ENCODE data around the gene SCARB1.

Gene SCARB1

DNA sequence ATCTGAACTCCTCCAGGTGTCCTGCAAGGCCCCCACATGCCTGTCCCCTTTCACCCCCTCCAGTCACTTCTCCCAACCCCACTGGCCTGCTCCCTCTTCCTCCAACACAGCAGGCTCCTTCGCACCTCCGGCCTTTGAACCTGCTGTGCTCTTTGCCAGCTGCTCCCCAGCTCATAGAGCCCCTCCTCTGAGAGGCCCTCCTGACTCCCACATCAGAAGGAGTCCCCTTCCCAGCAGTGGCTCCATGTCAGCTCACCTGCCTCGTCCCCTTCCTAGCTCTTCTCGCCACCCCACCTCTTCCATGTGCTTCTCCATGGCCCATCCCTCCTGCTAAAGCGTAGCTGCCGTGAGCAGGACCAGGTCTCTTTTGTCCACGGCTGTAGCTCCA, 22.1 kb downstream of the SCARB1 start:
- no peak for DNase-seq

DNA sequence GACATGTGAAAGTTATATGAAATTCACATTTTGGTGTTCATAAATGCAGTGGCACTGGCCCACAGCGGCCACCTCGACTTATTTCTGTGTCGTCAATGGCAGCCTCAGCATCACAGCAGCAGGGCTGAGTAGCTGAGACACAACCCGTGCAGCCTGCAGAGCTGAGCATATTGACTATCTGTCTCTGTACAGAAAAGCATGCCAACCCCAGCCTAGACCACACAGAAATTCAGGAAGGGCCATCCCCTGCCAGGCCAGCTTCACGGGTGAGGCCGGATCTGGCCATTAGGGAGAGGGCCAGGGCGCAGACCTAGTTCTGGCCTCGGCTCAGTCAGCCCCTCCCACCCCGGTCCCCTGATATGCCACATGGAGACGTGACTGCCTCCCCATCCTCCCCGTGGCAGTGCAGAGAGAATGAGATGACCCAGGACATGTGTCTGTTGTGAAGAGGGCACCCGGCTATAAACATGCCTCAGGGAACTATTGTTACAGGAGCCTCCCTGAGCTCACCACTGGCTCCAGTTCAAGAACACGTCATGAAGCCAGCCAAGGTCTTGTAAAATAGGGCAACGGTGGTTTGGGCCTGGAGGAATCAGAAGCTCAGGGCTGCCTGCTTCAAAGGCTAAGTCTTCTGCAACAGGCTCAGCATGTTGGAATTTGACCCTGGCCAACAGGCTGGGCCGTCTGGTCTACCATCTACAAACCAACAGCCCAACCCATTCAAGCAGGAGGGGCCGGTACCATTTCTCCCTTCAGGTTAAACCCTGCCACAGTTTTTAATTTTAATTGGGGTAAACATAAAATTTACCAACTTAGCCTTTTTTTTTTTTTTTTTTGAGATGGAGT, 25.5 kb downstream of the SCARB1 start:
- no peak for DNase-seq

DNA sequence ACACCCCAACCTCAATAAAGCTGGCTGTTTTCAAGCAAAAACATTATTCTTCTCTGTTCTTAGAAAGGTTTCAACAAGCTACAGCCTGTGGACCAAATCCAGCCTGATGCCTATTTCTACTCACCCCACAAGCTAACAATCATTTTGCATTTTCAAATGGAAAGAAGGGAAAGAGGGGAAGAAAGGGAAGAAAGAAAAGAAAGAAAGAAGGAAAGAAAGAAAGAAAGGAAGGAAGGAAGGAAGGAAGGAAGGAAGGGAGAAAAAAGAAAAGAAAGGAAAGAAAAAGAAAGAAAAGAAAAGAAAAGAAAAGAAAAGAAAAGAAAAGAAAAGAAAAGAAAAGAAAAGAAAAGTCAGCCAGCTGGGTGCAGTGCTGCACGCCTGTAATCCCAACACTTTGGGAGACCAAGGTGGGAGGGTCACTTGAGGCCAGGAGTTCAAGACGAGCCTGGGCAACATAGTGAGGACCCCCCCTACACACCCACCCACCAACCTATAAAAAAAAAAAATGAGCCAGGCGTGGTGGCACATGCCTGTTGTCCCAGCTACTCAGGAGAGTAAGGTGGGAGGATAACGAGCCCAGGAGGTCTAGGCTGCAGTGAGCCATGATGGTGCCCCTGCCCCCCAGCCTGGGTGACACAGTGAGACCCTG, 26.3 kb downstream of the SCARB1 start:
- no peak for DNase-seq

GRCh38 chr12:124836759-124837158, 26.9 kb downstream of the SCARB1 start:
- no peak for DNase-seq

DNA sequence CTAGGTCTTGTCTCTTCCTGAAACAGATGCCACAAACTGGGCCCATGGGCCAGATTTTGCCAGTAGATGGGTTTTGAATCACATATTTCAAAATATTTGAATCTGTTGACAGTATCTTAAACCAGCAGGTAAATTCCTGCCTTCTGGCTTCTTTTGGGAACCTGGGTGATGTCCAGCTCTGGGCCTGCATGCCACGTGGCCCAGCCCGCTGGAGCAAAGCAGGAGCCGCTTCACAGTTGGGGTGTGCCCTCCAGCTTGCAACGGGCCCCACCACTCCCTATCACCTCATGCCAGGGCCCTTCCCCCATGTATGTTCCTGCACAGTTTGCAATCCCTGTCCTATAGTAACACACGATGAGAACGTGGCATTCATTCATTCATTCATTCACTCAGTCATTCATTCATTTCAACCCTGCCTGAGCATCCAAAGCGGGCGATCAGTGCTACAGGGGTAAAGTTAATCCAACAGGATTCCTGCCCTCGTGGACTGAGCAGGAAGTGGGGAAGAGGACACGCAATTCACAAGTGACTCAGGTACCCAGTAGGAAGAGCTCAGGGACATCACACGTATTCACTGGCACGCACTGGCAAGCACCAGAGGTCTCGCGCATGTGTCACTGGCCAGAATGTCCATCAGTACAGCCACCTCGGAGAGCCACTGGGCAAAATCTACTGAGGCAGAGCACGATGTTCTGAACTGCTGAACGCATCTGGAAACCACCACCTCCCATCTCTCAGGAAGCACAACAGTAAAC, 27.8 kb downstream of the SCARB1 start:
- no peak for DNase-seq

- DNase-seq: no peak
Observed at GRCh38 chr12:124834822-124835221, 28.8 kb downstream of the SCARB1 start.

DNA sequence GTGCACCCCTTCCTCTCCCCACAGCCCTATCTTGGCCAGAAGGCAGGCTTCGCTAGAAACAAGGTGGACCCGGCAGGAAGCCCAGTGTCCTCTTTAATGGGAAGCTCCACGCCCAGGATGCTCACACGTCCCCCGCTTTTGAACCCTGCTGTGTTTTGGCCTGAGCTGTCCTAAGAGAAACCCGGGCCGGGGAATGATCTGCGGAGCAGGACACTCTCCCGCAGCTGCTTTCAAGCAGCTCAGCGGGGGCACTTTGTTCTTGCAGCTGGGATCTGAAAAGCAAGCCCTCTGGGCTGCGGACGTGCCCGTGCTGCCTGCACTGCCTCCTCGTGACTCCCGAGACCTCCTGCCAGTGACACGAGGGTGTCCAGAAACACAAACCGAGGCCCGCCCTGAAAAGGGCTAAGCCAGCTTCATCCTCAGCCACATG, 30.0 kb downstream of the SCARB1 start:
- DNase-seq: no peak

- no peak for DNase-seq
Observed at GRCh38 chr12:124832856-124833255, 30.8 kb downstream of the SCARB1 start.

DNA sequence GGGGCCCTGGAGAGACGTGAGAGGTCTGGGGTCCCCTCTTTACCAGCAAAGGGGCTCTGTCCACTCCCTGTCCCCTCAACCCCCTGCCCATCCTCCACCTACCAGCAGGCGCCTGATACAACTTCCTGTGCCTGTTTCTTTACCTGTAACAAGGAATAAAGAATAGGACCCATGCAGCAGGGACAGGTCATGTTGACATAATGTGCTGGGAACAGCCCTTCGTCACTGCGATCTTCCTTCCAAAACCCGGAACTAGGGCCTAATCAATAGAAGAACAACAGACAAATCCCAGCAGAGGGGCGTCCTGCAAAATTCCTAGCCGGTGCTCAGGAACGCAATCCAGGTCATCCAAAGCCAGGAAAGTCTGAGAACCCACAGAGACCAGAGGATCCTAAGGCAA, 32.1 kb downstream of the SCARB1 start:
- DNase-seq: no peak

- no peak for DNase-seq
Observed at GRCh38 chr12:124830306-124830705, 33.4 kb downstream of the SCARB1 start.

- no peak for DNase-seq
Observed at GRCh38 chr12:124829708-124830304, 33.9 kb downstream of the SCARB1 start.

DNA sequence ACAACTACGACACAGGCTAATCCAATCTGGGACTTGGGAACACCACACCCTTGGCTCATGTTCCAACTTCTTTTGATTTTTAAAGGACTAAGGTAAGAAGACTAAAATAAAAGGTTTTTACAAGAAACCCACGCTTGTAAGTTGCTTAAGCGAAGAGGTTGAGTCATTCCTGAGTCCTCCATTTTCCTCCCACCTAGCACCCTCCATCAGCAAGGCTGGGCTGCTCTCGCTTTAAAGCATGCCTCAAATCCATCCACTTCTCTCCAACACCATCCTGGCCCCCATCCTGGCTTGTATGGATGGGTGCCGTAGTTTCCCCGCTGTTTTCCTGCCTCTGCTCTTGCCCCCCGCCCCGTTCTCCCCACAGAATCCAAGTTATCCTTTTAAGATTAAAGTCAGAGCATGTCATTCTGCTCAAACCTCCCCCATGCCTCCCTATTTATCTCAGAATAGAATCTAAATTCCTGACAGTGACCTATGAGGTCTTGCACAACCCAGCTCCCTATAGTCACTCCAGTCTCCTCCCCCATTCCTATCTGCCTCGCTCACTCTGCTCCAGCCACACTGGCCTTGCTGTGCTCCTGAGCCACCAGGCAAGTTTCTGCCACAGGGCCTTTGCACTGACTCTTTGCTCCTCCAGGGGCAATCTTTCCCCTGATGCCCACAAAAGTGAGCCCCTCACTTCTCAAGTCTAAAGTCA, 34.5 kb downstream of the SCARB1 start:
- no peak for DNase-seq

DNA sequence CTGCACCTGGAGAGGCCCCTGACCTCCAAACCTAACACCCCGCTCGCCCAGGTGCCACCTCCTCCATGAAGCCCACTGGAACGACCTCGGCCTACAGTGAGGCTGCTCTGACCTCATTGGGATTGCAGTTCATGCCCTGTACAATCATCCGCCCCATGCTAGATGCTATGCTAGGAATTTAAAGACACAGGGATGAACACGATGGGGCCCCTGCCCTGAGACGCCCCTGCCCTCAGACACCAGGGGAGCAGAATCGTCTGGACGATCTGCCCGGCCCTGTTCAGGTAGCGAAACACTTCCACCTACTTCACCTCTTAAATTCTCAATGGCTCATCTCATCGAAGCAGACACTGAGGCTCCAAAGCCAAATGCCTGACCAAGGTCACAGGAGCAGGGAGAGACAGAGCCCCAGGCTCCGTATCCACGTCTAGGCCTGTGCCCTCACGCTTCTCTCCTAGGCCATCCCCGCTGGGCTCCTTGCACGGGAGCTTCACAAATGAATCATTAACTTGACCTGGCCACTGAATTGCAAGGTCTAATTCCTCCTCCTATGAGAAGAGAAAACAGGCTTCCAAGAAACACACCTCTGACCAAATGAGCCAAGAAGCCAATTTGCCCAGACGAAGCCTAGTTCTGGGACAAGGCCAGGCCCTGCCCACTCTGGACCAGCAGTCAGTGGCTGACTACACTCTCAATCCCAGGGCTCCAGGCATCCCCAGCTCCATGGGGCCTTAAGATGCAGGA, 35.2 kb downstream of the SCARB1 start:
- no peak for DNase-seq

DNA sequence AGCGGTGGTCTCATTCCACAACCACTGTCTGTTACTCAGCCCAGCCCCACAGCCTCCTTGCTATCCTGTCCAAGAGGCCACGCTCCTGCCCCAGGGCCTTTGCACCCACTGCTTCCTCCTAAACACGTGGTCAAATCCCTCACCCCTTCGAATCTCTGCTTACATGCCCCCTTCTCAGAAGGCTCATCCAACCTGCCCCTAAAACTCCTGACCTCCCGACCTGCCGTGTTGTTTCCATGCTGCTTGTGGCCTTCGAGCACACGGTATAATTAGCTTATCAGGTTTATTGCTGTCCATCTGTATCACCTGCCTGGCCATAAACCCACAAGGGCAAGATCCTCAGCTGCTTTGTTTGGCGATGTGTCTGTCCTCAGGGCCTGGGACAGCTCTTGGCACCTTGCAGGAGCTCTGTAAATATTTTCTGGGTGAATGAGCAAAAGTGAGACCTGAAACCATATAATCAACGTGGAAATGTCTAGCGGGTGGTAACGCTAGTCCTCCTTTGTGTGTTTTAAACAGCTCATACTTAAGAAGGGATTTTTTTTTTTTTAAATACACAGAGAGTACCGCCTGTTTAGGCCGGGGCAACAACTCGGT, 36.0 kb downstream of the SCARB1 start:
- DNase-seq: no peak

DNA sequence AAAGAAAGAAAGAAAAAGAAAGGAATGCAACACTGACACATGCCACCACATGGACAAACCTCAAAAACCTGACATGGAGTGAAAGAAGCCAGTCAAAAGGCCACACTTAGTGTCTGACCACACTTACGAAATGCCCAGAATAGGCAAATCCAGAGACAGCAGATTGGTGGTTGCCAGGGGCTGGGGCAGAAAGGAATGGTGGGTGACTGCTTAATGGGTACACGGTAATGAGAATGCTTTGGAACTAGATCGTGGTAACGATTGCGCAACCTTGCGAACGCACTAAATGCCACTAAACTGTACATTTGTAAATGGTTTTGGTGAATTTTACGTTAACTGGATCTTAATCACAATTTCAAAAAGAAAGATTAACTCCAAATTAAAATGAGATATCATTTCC, 39.5 kb downstream of the SCARB1 start:
- DNase-seq: no peak

DNA sequence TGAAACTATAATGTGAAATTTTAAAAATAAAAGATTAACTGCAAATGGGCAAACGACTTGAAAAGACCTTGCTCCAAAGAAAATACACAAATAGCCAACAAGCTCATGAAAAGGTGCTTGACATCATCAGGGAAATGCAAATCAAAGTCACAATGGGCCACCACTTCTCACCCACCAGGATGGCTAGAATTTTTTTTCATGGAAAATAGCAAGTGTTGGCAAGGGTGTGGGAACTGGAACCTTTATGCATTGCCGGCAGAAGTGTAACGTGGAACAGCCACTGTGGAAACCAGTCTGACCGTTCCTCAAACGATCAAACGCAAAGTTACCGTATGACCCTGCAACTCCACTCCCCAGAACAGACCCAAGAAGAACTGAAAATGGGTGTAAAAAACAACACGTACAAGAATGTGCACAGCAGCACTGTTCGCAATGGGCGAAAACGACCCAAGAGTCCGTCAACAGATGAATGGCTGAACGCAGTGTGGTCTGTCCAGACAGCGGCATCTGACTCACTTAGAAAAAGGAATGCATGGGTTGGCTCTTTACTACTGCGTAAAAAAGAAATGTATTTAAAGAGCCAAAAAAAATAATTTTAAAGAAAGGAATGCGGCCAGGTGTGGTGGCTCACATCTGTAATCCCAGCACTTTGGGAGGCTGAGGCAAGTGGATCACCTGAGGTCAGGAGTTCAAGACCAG, 40.2 kb downstream of the SCARB1 start:
- no peak for DNase-seq

GRCh38 chr12:124822218-124822617, 41.4 kb downstream of the SCARB1 start:
- DNase-seq: no peak

- no peak for DNase-seq
Observed at GRCh38 chr12:124821252-124822200, 42.1 kb downstream of the SCARB1 start.

GRCh38 chr12:124820199-124820598, 43.5 kb downstream of the SCARB1 start:
- DNase-seq: no peak

DNA sequence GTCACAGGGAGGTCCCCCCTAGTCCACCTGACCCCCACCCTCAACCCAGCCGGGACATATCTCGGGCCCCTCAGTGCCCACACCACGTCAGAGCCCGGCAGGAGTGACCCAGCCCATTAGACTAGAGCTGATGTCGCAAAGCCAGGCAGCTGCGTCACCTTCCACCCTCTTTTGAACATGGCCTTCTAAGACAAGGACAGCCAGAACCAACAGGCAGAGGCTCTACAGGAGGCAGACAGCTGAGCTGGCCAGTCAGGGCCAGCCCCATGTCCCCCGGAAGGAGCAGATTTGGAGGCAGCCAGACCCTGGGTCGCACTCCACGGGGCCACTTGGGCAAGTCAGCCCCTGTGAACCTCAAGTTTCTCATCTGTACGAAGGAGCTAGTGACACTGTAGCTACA, 44.1 kb downstream of the SCARB1 start:
- no peak for DNase-seq
